ENCODE measurements around the gene CCDC192.

DNA sequence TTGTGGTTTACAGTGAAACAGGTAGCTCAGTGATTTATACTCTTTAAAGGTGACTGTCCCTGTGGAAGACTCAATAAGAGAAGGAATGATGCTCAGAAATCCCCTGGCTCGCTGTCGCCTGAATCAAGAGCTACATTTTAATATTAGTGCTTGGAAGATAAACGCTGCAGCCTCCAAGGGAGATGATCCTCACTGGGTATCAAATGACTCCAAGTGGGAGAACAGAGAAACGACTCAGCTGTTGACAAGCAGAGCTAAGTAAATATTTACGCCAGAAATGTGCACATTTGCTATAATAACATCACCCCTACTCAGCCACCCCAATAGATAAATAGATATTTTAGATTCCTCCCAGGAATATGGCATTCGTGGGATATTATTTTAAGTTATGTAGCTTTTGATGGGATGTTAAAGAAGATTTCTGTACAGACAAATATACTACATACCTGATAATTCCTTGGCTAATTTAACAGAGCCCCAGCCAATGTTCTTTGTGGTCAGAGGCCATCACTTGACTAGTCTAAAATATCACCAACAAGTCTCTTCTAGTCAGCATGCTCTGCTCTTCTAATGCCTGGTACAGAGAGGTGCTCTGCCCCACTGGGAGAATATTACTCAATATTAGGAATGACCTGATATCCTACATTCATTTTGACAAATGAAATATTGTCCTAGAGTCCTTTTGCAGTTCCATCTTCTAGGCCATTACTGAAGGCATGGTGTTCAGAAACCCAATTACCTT lies 18.3 kb upstream of the CCDC192 start:
- TF ChIP-seq YY1 (IDR thresholded peaks at IDR 0.05; ENCODE audit: insufficient read depth, insufficient read length) (no peak), ZNF274 (IDR thresholded peaks at IDR 0.05; ENCODE audit: low read depth, low read length) (no peak)

Measured in NT2/D1 (cell line).